Central memory CD8-positive, alpha-beta T cell (primary cell): Measurements from ENCODE around the gene HOXB8.
A peak's percentile ranks its signal among the peaks of the same experiment; 100 is the strongest.

ENCODE experiments used
- ATAC-seq: fragments of 150-1000 bp; cut with Tn5 transposase; replicated peaks from 2 replicates; pipeline ENCODE4 v1.10.0; 2022; ENCODE audit warnings: mild to moderate bottlenecking, moderate FRiP score, moderate number of reproducible peaks; ENCODE audit not compliant: poor library complexity, severe bottlenecking; ENCODE audit errors: extremely low read depth
- DNase-seq, 2 donors: peaks; one replicate each; pipeline ENCODE4 v3.0.0; 2021; ENCODE audit warnings: low spot score in 2 of 2
- H3K27ac Mint-ChIP-seq: one replicate; pipeline ENCODE4 v1.8.0; 2022; ENCODE audit warnings: low read depth, mild to moderate bottlenecking, moderate library complexity, mixed read lengths
- H3K27me3 Mint-ChIP-seq: one replicate; pipeline ENCODE4 v1.8.0; 2022; ENCODE audit warnings: mixed read lengths
- H3K36me3 Mint-ChIP-seq: one replicate; pipeline ENCODE4 v1.8.0; 2022; ENCODE audit warnings: mild to moderate bottlenecking, moderate library complexity, mixed read lengths; ENCODE audit not compliant: insufficient read depth
- H3K4me1 Mint-ChIP-seq: one replicate; pipeline ENCODE4 v1.8.0; 2022; ENCODE audit warnings: mixed read lengths
- H3K4me3 Mint-ChIP-seq: one replicate; pipeline ENCODE4 v1.8.0; 2022; ENCODE audit warnings: mild to moderate bottlenecking, moderate library complexity, mixed read lengths
- H3K9me3 Mint-ChIP-seq: one replicate; pipeline ENCODE4 v1.8.0; 2022; ENCODE audit warnings: mixed read lengths

The HOXB8 gene

DNA sequence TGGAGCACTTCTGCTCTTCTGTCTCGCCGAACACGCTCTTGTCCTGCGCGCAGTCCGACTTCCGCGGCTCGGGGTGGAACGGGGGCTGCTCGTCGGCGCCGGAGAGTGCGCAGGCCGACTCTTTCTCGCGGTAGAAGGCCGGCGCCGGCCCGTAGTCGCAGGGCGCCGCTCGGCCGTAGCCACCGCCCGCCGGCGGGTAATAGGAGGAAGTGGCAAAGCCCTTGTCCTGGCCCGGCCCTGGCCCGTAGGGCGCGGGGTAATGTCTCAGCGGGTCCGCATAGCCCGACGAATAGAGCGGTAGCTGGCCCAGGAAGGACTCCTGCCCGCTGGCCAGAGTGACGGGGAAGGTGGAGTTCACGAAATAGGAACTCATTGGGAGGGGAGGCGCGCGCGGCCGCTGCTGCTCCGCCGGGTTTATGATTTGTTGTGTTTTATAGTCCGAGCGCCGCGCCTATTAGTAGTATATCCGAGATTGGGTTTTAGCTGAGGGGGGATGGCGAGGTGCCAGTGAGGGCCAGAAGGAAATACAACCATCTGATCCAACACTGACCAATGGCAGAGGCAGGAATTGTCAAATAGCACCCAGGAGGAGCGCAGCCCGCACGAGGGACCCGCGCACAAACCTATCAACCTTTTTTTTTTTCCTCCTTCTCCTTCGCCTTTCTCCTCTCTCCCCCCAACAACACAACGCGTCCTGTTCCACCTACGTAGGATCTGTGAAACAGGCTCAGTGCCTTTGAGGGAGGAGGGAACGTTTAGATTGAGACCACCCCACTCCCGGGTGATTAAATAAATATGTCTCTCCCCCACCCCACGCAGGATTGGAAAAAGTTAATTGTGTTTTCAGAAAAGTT is 17.1 kb downstream of the HOXB8 start:
- Mint-ChIP-seq H3K27me3 (peaks cover 100% of the 10 kb centered on the region), H3K27ac (no peak overlapping the region), H3K36me3 (peaks cover 20% of the 10 kb centered on the region), H3K4me3 (peak overlapping the region; percentile 82), H3K9me3 (no peaks in the 10 kb centered on the region), H3K4me1 (peaks cover 52% of the 10 kb centered on the region)
- DNase-seq (no peak), ATAC-seq (peak; percentile 37)

DNA sequence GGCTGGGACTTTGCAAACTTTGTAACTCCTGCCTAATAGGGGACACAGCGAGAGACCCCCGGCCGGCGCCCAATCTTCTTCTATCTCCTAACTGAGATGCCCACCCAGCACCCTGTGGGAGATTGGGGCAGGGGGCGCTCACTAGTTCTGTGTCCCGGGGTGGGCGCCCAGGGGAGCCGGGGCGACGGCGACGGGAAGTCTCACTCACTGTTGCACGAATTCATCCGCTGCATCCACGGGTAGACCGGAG is 17.6 kb downstream of the HOXB8 start:
- Mint-ChIP-seq H3K4me3 (peak overlapping the region; percentile 82), H3K36me3 (peaks cover 20% of the 10 kb centered on the region), H3K4me1 (peaks cover 55% of the 10 kb centered on the region), H3K27ac (no peak overlapping the region), H3K9me3 (no peaks in the 10 kb centered on the region), H3K27me3 (peaks cover 100% of the 10 kb centered on the region)
- no peak for DNase-seq
- no peak for ATAC-seq

- no peak for ATAC-seq
- peak overlapping the region; percentile 6 for H3K27ac Mint-ChIP-seq
- H3K36me3 Mint-ChIP-seq = peaks cover 19% of the 10 kb centered on the region
- H3K27me3 Mint-ChIP-seq = peaks cover 100% of the 10 kb centered on the region
- H3K4me3 Mint-ChIP-seq = peak overlapping the region; percentile 82
- H3K4me1 Mint-ChIP-seq = peaks cover 51% of the 10 kb centered on the region
- DNase-seq = no peak
- H3K9me3 Mint-ChIP-seq = no peaks in the 10 kb centered on the region
Observed at GRCh38 chr17:48596735-48597527, 18.2 kb downstream of the HOXB8 start.

GRCh38 chr17:48596000-48596734 is 18.9 kb downstream of the HOXB8 start:
- DNase-seq = no peak
- Mint-ChIP-seq H3K36me3 (peaks cover 19% of the 10 kb centered on the region), H3K4me3 (peak overlapping the region; percentile 82), H3K4me1 (peaks cover 47% of the 10 kb centered on the region), H3K27ac (peak overlapping the region; percentile 6), H3K9me3 (no peaks in the 10 kb centered on the region), H3K27me3 (peaks cover 100% of the 10 kb centered on the region)
- no peak for ATAC-seq

DNA sequence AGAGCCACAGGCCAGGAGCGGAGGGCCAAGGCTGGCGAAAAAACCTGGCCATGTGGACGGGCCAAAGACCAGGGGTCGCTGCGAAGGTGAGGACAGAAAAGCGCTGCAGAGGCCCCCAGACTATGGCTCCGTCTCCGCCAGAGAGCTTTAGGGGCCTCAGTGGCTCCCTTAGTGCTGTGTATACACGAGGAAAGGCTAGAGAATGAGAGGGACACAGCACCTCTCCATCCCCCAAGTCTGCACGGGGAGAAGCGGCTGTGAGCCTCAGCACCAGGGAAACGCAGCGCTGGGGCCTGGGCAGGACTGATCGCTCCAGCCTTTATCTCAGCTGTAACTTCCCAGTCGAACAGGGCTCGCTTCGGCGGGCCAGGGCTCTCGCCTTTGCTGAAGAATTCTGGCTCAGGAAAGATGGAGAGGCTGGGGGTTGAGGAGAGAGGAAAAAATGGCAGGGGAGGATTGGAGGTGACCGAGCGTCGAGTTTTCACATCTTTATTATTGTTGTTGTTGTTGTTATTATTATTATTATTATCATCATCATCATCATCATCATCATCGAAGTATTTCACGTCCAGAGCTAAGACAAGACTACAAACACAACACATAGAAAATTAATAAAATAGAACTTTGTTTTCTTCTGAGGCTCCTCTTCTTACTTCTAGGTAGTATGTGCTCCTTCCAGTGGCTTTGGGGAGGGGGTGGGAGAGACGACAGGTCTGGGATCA is 19.7 kb downstream of the HOXB8 start:
- no peak for DNase-seq
- peaks cover 19% of the 10 kb centered on the region for H3K36me3 Mint-ChIP-seq
- peaks cover 95% of the 10 kb centered on the region for H3K27me3 Mint-ChIP-seq
- H3K4me1 Mint-ChIP-seq = peaks cover 47% of the 10 kb centered on the region
- no peaks in the 10 kb centered on the region for H3K9me3 Mint-ChIP-seq
- H3K27ac Mint-ChIP-seq = no peak overlapping the region
- no peak for ATAC-seq
- H3K4me3 Mint-ChIP-seq = no peak overlapping the region

- Mint-ChIP-seq H3K4me1 (peaks cover 47% of the 10 kb centered on the region), H3K27ac (no peak overlapping the region), H3K36me3 (peaks cover 20% of the 10 kb centered on the region), H3K4me3 (no peak overlapping the region), H3K27me3 (peaks cover 95% of the 10 kb centered on the region), H3K9me3 (no peaks in the 10 kb centered on the region)
- DNase-seq (no peak), ATAC-seq (no peak)
Observed at GRCh38 chr17:48594538-48595277, 20.4 kb downstream of the HOXB8 start.

GRCh38 chr17:48593840-48594537 is 21.1 kb downstream of the HOXB8 start:
- Mint-ChIP-seq H3K4me3 (peak overlapping the region; percentile 80), H3K9me3 (no peaks in the 10 kb centered on the region), H3K27me3 (peaks cover 93% of the 10 kb centered on the region), H3K4me1 (peaks cover 47% of the 10 kb centered on the region), H3K36me3 (peaks cover 20% of the 10 kb centered on the region), H3K27ac (no peak overlapping the region)
- DNase-seq = peak; percentile 74 to 81
- peak; percentile 60 for ATAC-seq

DNA sequence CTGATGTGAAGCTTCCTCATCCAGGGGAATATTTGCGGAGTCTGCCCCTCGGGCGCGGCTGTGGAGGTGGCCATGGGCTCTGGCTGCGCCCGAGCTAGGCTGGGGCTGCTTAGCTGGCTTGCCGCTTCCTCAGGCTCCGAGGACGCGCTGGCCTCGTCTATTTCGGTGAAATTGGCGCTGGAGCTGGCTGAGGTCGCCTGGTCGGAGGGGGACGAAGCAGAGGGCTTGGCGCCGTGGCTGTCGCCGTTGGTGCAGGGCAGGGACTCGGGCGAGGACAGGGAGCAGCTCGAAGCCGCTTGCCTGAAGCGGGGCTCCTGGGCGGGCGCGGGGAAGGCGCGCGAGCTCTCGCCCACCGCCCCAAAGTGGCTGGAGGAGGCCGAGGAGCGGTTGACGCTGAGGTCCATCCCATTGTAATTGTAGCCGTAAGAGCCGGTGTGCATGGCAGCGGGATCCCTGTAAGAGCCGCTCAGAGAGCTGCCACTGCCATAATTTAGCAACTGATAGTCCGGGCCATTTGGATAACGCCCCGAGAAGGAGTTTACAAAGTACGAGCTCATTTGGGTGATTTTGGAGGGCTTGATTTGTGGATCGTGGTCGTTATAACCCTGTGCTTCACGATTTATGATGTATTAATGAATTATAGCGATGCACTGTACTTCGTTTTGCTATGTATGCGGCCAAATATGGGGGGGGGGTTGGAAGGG is 21.8 kb downstream of the HOXB8 start, which contains the start of gene HOXB5:
TSS of gene HOXB5 (minus strand) at position 654 of the 704 bp plus-strand sequence. CDS start at position 557, 97 bp downstream.
- H3K4me1 Mint-ChIP-seq = peaks cover 40% of the 10 kb centered on the region
- peak within 1 kb of the TSS; percentile 80 for H3K4me3 Mint-ChIP-seq
- H3K27ac Mint-ChIP-seq = no peak within 1 kb of the TSS
- peaks cover 91% of the 10 kb centered on the region for H3K27me3 Mint-ChIP-seq
- DNase-seq (no peak), ATAC-seq (no peak)
- H3K9me3 Mint-ChIP-seq = no peaks in the 10 kb centered on the region
- peaks cover 20% of the 10 kb centered on the region for H3K36me3 Mint-ChIP-seq

- H3K27me3 Mint-ChIP-seq = peaks cover 91% of the 10 kb centered on the region
- peaks cover 33% of the 10 kb centered on the region for H3K4me1 Mint-ChIP-seq
- peaks cover 19% of the 10 kb centered on the region for H3K36me3 Mint-ChIP-seq
- H3K27ac Mint-ChIP-seq = no peak overlapping the region
- no peaks in the 10 kb centered on the region for H3K9me3 Mint-ChIP-seq
- ATAC-seq = no peak
- peak overlapping the region; percentile 80 for H3K4me3 Mint-ChIP-seq
- no peak for DNase-seq
Observed at GRCh38 chr17:48592577-48592976, 22.5 kb downstream of the HOXB8 start.

DNA sequence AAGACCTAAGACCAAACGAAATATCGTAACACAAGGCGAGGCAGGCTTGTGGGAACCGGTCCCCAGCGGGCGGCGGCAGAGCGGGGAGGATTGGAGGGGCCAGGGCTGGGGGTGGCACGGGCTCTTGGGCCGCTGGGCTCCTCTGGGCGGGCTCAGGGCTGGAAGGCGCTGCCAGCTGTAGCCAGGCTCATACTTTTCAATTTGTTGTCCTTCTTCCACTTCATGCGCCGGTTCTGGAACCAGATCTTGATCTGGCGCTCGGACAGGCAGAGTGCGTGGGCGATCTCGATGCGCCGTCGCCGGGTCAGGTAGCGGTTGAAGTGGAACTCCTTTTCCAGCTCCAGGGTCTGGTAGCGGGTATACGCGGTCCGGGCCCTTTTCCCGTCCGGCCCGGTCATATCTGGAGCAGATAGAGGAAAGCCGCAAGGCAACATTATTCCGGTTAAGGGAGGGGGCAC is 23.0 kb downstream of the HOXB8 start:
- peaks cover 17% of the 10 kb centered on the region for H3K36me3 Mint-ChIP-seq
- ATAC-seq (no peak), DNase-seq (no peak)
- no peaks in the 10 kb centered on the region for H3K9me3 Mint-ChIP-seq
- no peak overlapping the region for H3K27ac Mint-ChIP-seq
- peaks cover 91% of the 10 kb centered on the region for H3K27me3 Mint-ChIP-seq
- peak overlapping the region; percentile 4 for H3K4me3 Mint-ChIP-seq
- H3K4me1 Mint-ChIP-seq = peaks cover 28% of the 10 kb centered on the region
